CD4-positive, alpha-beta T cell treated with Interleukin-6 at 100 ng/mL for 8 hours (primary cell): ENCODE data around the gene USPL1.
"Not testable (repeated sequence)": the region's sequence is repeated elsewhere in the genome, so short reads cannot be mapped to it uniquely, and the experiment has no call there.

Source experiments
- DNase-seq: peaks from one replicate; pipeline ENCODE4 v3.0.0-alpha.2; 2020; ENCODE audit warnings: mixed read lengths, low spot score

USPL1 gene

GRCh38 chr13:30615866-30616541 lies 1.7 kb upstream of the USPL1 start:
- peak; percentile 34 for DNase-seq

GRCh38 chr13:30616927-30617314 lies 799 bp upstream of the USPL1 start:
- DNase-seq, result peak; percentile 48

GRCh38 chr13:30618186-30618929 lies 638 bp downstream of the USPL1 start:
- no peak for DNase-seq

- DNase-seq, result no peak
Measured at GRCh38 chr13:30618930-30619279, 1.2 kb downstream of the USPL1 start.

- DNase-seq, result no peak
Measured at GRCh38 chr13:30619731-30620130, 2.0 kb downstream of the USPL1 start.

- no peak for DNase-seq
Measured at GRCh38 chr13:30620941-30621340, 3.2 kb downstream of the USPL1 start.

- DNase-seq, result no peak
Measured at GRCh38 chr13:30622551-30622950, 4.8 kb downstream of the USPL1 start.

- DNase-seq, result no peak
Measured at GRCh38 chr13:30623392-30623791, 5.7 kb downstream of the USPL1 start.

GRCh38 chr13:30624630-30625029 lies 6.9 kb downstream of the USPL1 start:
- no peak for DNase-seq

- DNase-seq, result no peak
Measured at GRCh38 chr13:30629527-30629926, 11.8 kb downstream of the USPL1 start.

GRCh38 chr13:30633861-30634260 lies 16.1 kb downstream of the USPL1 start:
- no peak for DNase-seq

GRCh38 chr13:30634838-30635237 lies 17.1 kb downstream of the USPL1 start:
- DNase-seq, result no peak

GRCh38 chr13:30638301-30638700 lies 20.6 kb downstream of the USPL1 start:
- DNase-seq, result no peak

GRCh38 chr13:30639671-30640070 lies 22.0 kb downstream of the USPL1 start:
- no peak for DNase-seq

- DNase-seq, result not testable (repeated sequence)
Measured at GRCh38 chr13:30641173-30641572, 23.5 kb downstream of the USPL1 start.

- no peak for DNase-seq
Measured at GRCh38 chr13:30645629-30646028, 27.9 kb downstream of the USPL1 start.

- DNase-seq, result no peak
Measured at GRCh38 chr13:30647420-30647819, 29.7 kb downstream of the USPL1 start.

- DNase-seq, result no peak
Measured at GRCh38 chr13:30647824-30648521, 30.3 kb downstream of the USPL1 start.

- no peak for DNase-seq
Measured at GRCh38 chr13:30648522-30649012, 30.8 kb downstream of the USPL1 start.

GRCh38 chr13:30651648-30652047 lies 33.9 kb downstream of the USPL1 start:
- not testable (repeated sequence) for DNase-seq

- DNase-seq, result no peak
Measured at GRCh38 chr13:30652746-30653386, 35.1 kb downstream of the USPL1 start.

GRCh38 chr13:30654430-30654829 lies 36.7 kb downstream of the USPL1 start:
- peak; percentile 27 for DNase-seq
